IMR-90 (cell line): ENCODE measurements around the gene RIMS4.

Experiments
- CEBPB ChIP-seq: IDR thresholded peaks from 2 replicates; pipeline ENCODE4 v1.6.1; 2012; ENCODE audit warnings: low read depth, low read length, improper control_type of control experiment
- CHD1 ChIP-seq: IDR thresholded peaks from 2 replicates; pipeline ENCODE4 v1.6.1; 2012; ENCODE audit warnings: low read depth, low read length, improper control_type of control experiment
- FOS ChIP-seq: fragments of 150-350 bp; IDR thresholded peaks from 2 replicates; pipeline ENCODE4 v1.6.1; 2016; ENCODE audit warnings: low read depth, low read length
- MAZ ChIP-seq: IDR thresholded peaks from 2 replicates; pipeline ENCODE4 v1.6.1; 2012; ENCODE audit warnings: low read depth, mild to moderate bottlenecking, low read length, improper control_type of control experiment, moderate library complexity, borderline replicate concordance
- MXI1 ChIP-seq: IDR thresholded peaks from 2 replicates; pipeline ENCODE4 v1.6.1; 2012; ENCODE audit warnings: low read depth, mild to moderate bottlenecking, low read length, moderate library complexity, borderline replicate concordance
- POLR2A ChIP-seq: IDR thresholded peaks from 2 replicates; pipeline ENCODE4 v1.6.1; 2012; ENCODE audit warnings: mild to moderate bottlenecking, low read depth, low read length
- RAD21 ChIP-seq: IDR thresholded peaks from 2 replicates; pipeline ENCODE4 v1.6.1; 2012; ENCODE audit warnings: low read length, improper control_type of control experiment
- RCOR1 ChIP-seq: IDR thresholded peaks from 2 replicates; pipeline ENCODE4 v1.6.1; 2012; ENCODE audit warnings: mild to moderate bottlenecking, low read length, improper control_type of control experiment; ENCODE audit not compliant: insufficient replicate concordance
- RFX5 ChIP-seq: IDR thresholded peaks from 2 replicates; pipeline ENCODE4 v1.8.0; 2012; ENCODE audit warnings: low read depth, mild to moderate bottlenecking, low read length, moderate library complexity
- TF ChIP-seq, protein P1 (sequence below): conservative IDR thresholded peaks from 2 replicates; pipeline ENCODE4 v1.5.1; 2012; ENCODE audit warnings: mild to moderate bottlenecking, low read depth, low read length, improper control_type of control experiment
- TF ChIP-seq, protein P2 (sequence below): fragments of 150-350 bp; IDR thresholded peaks from 2 replicates; pipeline ENCODE4 v1.6.1; 2016; ENCODE audit warnings: low read depth, mild to moderate bottlenecking, low read length, moderate library complexity, borderline replicate concordance

DNA sequence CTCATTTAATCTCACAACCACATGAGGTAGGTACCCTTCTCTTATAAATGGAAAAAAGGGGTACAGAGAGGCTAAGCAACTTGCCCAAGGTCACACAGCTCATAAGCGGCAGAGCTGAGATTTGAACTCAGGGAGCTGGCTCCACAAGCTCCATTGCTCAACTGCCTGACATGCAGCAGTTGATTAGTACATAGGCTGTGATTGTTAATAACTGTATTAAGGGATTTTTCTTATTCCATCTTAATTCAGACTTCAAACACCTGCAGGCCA lies 88.6 kb downstream of the RIMS4 start:
- TF ChIP-seq MAZ (no peak), POLR2A (no peak), FOS (no peak), CEBPB (no peak), CHD1 (no peak), RAD21 (no peak), RCOR1 (no peak), RFX5 (no peak), MXI1 (no peak)
- TF ChIP-seq, protein P1, sequence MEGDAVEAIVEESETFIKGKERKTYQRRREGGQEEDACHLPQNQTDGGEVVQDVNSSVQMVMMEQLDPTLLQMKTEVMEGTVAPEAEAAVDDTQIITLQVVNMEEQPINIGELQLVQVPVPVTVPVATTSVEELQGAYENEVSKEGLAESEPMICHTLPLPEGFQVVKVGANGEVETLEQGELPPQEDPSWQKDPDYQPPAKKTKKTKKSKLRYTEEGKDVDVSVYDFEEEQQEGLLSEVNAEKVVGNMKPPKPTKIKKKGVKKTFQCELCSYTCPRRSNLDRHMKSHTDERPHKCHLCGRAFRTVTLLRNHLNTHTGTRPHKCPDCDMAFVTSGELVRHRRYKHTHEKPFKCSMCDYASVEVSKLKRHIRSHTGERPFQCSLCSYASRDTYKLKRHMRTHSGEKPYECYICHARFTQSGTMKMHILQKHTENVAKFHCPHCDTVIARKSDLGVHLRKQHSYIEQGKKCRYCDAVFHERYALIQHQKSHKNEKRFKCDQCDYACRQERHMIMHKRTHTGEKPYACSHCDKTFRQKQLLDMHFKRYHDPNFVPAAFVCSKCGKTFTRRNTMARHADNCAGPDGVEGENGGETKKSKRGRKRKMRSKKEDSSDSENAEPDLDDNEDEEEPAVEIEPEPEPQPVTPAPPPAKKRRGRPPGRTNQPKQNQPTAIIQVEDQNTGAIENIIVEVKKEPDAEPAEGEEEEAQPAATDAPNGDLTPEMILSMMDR = no peak
- TF ChIP-seq, protein P2, sequence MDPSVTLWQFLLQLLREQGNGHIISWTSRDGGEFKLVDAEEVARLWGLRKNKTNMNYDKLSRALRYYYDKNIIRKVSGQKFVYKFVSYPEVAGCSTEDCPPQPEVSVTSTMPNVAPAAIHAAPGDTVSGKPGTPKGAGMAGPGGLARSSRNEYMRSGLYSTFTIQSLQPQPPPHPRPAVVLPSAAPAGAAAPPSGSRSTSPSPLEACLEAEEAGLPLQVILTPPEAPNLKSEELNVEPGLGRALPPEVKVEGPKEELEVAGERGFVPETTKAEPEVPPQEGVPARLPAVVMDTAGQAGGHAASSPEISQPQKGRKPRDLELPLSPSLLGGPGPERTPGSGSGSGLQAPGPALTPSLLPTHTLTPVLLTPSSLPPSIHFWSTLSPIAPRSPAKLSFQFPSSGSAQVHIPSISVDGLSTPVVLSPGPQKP = no peak
